GM21526 (cell line): ENCODE data around the gene UBL3.

Experiments
- ATAC-seq: cut with Tn5 transposase; IDR thresholded peaks from one replicate; pipeline ENCODE4 v1.9.1; 2021; ENCODE audit warnings: moderate library complexity; ENCODE audit not compliant: unreplicated experiment, low FRiP score

Gene UBL3

GRCh38 chr13:29816715-29817114, 33.7 kb downstream of the UBL3 start:
- ATAC-seq = no peak

GRCh38 chr13:29815336-29815735, 35.1 kb downstream of the UBL3 start:
- ATAC-seq = no peak

- no peak for ATAC-seq
These were observed 39.5 kb downstream of the UBL3 start for GRCh38 chr13:29810898-29811297.

DNA sequence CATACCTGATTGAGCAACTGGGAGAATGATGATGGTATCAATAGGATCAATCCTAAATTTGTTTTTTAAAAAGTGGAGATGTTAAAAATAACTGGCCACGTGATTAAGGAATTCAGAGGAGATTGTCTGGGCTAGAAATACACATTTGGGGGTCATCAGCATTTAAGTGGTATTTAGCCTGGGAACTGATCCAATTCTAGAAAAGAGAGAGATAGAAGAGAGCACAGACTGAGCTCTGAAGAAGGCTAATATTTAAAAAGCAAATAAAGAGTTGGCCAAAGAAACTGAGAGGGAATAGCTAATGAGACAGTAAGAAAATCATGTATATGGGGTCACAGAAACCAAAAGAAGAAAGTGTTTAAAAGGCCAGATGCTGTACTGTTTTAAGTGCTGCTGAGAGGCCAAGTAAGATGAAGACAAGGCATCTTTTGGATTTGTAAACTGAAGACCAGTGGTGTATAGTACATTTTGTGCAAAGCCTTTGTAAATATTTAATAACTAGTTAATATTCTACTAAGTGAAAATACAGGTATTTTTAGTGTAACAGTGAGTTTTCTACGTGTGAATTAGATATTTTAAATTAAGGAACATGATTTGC, 40.2 kb downstream of the UBL3 start:
- no peak for ATAC-seq

- no peak for ATAC-seq
These were observed 42.2 kb downstream of the UBL3 start for GRCh38 chr13:29808264-29808663.

- ATAC-seq = no peak
These were observed 44.1 kb downstream of the UBL3 start for GRCh38 chr13:29805994-29806979.

GRCh38 chr13:29803221-29803620, 47.2 kb downstream of the UBL3 start:
- no peak for ATAC-seq

- no peak for ATAC-seq
These were observed 47.8 kb downstream of the UBL3 start for GRCh38 chr13:29802621-29803020.

DNA sequence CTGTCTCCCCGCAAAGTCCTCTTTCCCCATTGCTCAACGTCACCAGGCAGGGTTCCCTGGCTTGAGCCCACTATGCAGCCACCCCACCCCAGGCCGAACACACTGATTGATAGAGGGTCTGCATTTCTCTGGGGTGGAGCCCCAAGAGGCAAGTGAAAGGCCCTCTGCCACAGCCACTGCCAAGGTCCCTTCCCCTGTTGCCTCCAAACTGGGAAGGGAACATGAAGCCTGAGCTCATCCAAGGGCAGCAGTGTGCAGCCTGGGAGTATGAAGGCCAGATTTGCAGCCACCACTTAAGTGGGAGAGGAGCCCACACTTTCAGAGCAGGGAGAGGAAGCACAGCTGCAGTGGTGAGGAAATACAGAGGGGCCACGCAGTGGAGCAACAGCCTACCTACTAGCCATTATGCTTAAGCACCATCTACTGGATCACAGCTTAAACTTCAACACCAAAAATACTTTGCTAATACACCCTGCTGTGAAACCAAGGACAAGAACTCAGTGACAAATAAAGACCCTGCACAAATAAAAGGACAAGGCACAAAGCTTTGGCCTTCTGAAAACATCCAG, 48.6 kb downstream of the UBL3 start:
- no peak for ATAC-seq

DNA sequence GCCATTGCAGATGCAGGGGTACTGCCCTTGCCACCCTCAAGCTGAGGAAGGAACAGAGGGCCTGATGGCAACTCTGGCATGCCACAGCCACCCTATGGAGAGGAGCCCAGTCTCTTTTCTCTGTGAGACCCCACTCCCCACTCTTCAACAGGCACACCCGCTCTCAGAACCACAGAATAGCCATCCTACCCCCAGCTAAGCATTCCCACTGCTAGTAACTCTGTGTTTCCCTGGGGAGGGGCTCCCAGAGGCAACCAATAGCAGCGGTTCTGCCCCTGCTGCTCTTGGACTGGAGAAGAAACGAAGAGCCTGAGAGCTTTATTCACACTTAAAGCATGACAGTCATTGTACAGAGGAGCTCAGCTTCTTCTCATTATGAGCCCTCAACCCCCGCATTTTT, 49.3 kb downstream of the UBL3 start:
- no peak for ATAC-seq

DNA sequence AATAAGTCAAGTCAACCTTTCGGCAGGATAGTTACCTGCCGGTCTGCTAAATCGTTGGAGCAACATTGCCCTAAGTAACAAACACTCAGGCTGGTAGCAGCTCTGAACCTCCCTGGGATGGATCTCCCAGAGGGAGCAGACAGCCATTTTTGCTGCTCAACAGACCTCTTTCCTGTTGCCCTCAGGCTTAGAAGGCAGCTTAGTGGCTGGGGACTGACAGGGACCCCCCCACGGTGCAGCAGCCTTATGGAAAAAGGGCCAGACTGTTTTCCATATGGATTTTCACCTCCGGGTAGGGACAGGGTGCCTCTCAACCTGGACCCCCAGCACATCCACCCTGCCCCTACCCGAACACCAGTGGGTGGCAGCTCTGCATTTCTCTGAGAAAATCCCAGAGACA, 49.7 kb downstream of the UBL3 start:
- no peak for ATAC-seq

DNA sequence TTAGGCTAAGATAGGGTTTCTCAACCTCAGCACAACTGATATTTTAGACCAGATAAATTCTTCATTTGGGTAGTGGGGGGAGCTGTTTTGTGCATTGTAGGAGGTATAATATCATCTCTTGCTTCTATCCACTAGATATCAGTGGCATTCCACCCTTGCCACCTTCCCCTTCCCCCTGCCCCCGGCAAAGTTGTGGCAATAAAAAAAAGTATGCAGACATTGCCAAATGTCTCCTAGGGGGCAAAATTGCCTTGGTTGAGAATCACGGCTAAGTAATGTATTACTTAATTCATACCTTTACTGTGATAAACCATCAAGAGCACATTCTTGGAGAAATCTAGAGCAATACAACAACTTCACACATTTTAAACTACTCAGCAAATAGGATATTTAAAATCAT, 51.4 kb downstream of the UBL3 start:
- no peak for ATAC-seq

- no peak for ATAC-seq
These were observed 58.2 kb downstream of the UBL3 start for GRCh38 chr13:29791997-29792780.

GRCh38 chr13:29791508-29791907, 58.9 kb downstream of the UBL3 start:
- ATAC-seq = no peak

GRCh38 chr13:29786698-29787097, 63.7 kb downstream of the UBL3 start:
- ATAC-seq = no peak

GRCh38 chr13:29785978-29786377, 64.4 kb downstream of the UBL3 start:
- ATAC-seq = no peak

DNA sequence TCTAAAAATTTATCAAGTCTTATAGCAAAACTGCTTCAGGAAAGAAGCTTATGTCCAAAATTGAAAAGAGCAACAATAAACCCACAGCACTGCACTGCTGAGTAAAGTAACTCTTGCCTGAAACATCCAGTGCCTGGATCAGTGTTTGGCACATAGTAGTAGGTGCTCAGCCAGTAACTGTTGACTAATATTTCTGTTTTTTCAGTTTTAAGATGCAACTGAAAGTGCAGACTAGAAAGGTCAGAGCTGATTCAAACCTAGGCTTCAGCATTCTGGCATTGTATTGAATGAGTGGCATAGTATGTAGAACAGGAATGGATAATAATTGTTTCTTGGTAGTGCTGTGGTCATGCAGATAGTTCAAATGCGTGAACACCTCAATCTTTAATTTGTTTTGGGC, 67.6 kb downstream of the UBL3 start:
- ATAC-seq = no peak

DNA sequence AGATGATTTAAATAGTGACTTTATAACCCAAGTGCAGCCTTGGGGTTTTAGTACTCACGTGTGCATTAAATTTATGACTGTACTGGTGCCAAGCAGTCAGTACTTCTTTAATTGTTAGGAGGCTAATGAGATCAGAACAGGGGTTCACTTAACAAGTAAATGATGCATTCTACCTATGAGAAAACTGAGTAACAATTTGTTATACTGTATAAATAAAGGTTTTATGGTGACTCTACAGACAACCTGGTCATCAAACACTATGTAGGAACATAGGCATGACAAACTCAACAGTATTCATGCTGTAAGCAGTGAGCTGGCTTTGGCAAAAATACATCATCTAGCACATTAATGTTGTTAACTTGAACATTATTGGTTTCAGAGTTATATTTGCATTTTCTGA, 75.6 kb downstream of the UBL3 start:
- no peak for ATAC-seq

GRCh38 chr13:29771247-29771646, 79.2 kb downstream of the UBL3 start:
- ATAC-seq = no peak

- ATAC-seq = no peak
These were observed 83.4 kb downstream of the UBL3 start for GRCh38 chr13:29767006-29767405.
